NT2/D1 (cell line): ENCODE data around the gene MPRIP.

ENCODE experiments used
- DNase-seq: peaks from one replicate; pipeline ENCODE4 v3.0.0-alpha.2; 2011; ENCODE audit warnings: low read depth, low spot score
- H3K27me3 ChIP-seq: 2 replicates; pipeline ENCODE4 v1.6.0; 2011; ENCODE audit warnings: mild to moderate bottlenecking; ENCODE audit not compliant: insufficient read length, insufficient read depth
- H3K36me3 ChIP-seq: 2 replicates; pipeline ENCODE4 v1.6.1; 2011; ENCODE audit warnings: mild to moderate bottlenecking, low read length, mixed read lengths; ENCODE audit not compliant: insufficient read depth, insufficient read length
- H3K4me1 ChIP-seq: 2 replicates; pipeline ENCODE4 v1.5.1; 2011; ENCODE audit not compliant: insufficient read depth, insufficient read length
- H3K4me3 ChIP-seq: 2 replicates; pipeline ENCODE4 v1.5.1; 2011; ENCODE audit warnings: low read depth; ENCODE audit not compliant: insufficient read length
- H3K9ac ChIP-seq: 2 replicates; pipeline ENCODE4 v1.6.0; 2011; ENCODE audit warnings: low read depth; ENCODE audit not compliant: insufficient read length
- H3K9me3 ChIP-seq: 2 replicates; pipeline ENCODE4 v1.5.1; 2011; ENCODE audit warnings: mild to moderate bottlenecking, low read length; ENCODE audit not compliant: insufficient read depth
- SUZ12 ChIP-seq: IDR thresholded peaks from 2 replicates; pipeline ENCODE4 v1.6.1; 2011; ENCODE audit not compliant: insufficient read length, insufficient read depth; ENCODE audit errors: extremely low read depth
- YY1 ChIP-seq: IDR thresholded peaks from 2 replicates; pipeline ENCODE4 v1.6.1; 2011; ENCODE audit not compliant: insufficient read length, insufficient read depth
- ZNF274 ChIP-seq: IDR thresholded peaks from 2 replicates; pipeline ENCODE4 v1.6.1; 2011; ENCODE audit warnings: mild to moderate bottlenecking, low read depth, low read length

Gene MPRIP

DNA sequence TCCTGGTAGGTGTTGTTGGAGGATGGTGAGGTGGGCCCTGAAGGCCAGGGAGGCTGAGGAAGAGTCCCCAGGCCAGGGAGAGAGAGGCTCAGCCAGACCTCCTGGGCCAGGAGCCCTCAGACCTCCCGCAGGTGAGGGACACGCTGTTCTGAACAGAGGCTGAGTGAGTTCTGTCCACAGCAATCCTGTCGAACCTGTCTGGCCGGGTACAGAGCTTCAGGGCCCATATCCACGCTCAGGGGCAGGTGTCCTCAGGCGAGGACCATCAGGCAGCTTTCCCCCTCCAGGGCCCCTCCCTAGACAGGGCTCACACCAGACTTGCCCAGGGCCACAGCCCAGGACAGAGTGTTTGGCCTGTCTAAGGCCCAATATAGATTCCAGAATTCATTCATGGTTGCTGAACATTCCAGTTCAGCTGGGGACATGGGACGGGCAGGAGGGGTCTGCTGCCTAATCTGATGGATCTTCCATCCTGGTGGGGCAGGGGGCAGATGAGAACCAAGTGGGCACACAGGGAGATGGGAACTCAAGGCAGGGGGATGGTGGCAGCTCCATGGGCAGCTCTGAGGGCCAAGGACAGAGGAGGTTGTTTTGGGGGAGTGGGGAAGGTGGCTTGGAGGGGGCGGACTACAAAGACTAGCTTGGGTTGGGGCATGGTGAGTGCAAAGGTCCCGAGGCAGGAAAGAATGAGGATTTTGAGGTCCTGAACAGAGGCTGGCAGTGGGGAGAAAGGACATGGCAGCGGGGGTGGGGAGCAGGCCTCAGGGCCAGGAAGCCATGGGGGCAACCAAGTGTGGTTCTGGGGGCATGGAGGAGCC lies 23.4 kb upstream of the MPRIP start:
- H3K36me3 ChIP-seq, result no peaks in the 10 kb centered on the region
- H3K27me3 ChIP-seq, result no peaks in the 10 kb centered on the region
- DNase-seq, result no peak
- no peaks in the 10 kb centered on the region for H3K9me3 ChIP-seq
- no peak for TF ChIP-seq ZNF274
- H3K4me1 ChIP-seq, result peaks cover 4% of the 10 kb centered on the region
- H3K9ac ChIP-seq, result no peak overlapping the region
- H3K4me3 ChIP-seq, result no peak overlapping the region

DNA sequence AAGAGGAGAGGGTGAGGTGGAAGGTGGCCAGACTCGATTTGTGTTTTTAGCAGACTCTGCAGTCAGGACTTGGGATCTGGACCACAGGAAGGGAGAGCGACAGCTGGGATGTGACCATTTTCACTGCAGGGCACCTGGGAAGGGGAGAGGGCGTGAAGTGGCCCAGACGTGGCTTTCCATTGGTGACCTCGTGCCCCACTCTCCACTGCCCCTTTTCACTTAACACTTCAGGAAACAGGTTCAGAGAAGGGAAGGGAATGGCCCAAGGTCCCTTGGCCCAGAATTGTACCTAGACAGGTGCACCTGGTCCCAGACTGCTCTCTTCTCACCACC lies 22.9 kb upstream of the MPRIP start:
- Histone ChIP-seq H3K36me3 (no peaks in the 10 kb centered on the region), H3K4me1 (peaks cover 3% of the 10 kb centered on the region), H3K4me3 (no peak overlapping the region), H3K9me3 (no peaks in the 10 kb centered on the region), H3K9ac (no peak overlapping the region), H3K27me3 (no peaks in the 10 kb centered on the region)
- TF ChIP-seq SUZ12, result no peak
- TF ChIP-seq YY1, result no peak
- no peak for TF ChIP-seq ZNF274
- DNase-seq, result no peak

GRCh38 chr17:17019891-17020456 lies 22.3 kb upstream of the MPRIP start:
- Histone ChIP-seq H3K36me3 (no peaks in the 10 kb centered on the region), H3K9ac (no peak overlapping the region), H3K9me3 (no peaks in the 10 kb centered on the region), H3K4me1 (peaks cover 3% of the 10 kb centered on the region), H3K4me3 (no peak overlapping the region), H3K27me3 (no peaks in the 10 kb centered on the region)
- TF ChIP-seq ZNF274 (no peak), SUZ12 (no peak), YY1 (no peak)
- DNase-seq, result no peak

DNA sequence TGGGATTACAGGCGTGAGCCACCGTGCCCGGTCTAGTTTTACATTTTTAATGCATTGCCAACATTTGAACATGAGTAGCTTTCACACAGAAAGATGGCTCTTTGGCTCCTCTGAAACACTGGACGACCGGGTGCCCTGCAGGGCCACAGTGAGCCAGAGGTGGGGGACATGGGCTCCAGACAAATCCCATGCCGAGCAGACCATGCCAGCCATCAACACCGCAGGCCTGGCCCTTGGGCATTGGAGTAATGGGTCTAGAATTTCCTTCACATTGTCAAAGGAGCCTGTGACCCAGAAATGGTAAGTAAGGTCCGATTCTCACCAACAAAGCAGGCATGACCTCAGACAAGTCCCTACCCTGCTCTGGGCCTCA lies 21.4 kb upstream of the MPRIP start:
- Histone ChIP-seq H3K9me3 (no peaks in the 10 kb centered on the region), H3K4me3 (no peak overlapping the region), H3K4me1 (peaks cover 3% of the 10 kb centered on the region), H3K9ac (no peak overlapping the region), H3K27me3 (no peaks in the 10 kb centered on the region), H3K36me3 (no peaks in the 10 kb centered on the region)
- TF ChIP-seq YY1 (no peak), SUZ12 (no peak), ZNF274 (no peak)
- DNase-seq, result no peak

DNA sequence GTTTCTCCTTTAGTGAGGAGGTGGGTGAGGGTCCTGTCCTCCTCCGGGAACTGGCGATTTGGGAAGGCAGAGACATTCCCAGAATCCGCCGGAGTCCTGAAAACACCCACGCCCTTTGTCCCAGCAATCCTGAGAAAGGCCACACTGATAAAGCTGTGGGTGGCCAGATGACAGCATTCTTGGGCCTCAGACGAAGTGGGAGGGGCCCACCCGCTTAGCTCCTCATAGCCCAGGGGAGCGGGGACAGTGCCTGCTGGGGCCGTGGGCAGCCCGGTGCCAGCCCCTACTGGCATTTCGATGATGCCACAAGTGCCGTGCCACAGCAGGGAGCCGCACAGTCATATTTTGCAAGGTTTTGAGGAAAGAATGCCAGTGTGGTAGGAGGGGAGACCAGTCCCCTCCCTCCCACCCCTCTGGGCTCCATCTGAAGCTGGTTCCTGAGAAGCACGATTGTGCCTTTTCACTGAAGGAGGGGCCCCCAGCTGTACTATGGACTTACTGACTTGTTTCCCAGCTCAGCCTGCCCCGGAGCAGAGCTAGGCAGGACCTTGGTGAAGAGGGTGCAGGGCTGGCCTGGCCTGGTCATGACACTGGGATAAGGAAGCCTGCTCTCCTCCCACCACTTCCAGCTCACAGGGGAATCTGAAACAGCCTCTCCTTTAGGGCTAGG lies 20.9 kb upstream of the MPRIP start:
- Histone ChIP-seq H3K9me3 (no peaks in the 10 kb centered on the region), H3K4me3 (no peak overlapping the region), H3K9ac (no peak overlapping the region), H3K27me3 (no peaks in the 10 kb centered on the region), H3K4me1 (peaks cover 3% of the 10 kb centered on the region), H3K36me3 (no peaks in the 10 kb centered on the region)
- no peak for DNase-seq
- TF ChIP-seq YY1 (no peak), ZNF274 (no peak), SUZ12 (no peak)

DNA sequence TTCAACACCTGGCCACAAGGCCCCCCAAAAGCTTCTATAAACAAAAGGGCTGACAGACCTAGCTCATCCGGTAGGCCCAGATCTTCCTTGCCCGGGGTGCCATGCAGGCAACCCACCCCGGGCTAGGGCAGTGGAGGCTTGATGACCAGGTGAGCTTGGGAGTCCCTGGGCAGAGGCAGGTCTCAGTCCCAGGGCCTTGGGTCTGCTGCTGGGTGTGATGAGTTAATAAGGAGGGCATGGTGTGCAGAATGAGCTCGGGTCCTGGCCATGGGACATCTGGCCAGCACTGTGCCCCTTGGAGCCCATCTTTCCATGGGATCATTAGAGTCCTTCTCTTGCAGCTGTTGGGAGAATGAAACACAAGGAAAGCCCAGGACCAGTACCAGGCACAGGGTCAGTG lies 20.2 kb upstream of the MPRIP start:
- DNase-seq, result no peak
- Histone ChIP-seq H3K36me3 (no peaks in the 10 kb centered on the region), H3K4me3 (no peak overlapping the region), H3K27me3 (no peaks in the 10 kb centered on the region), H3K9me3 (no peaks in the 10 kb centered on the region), H3K9ac (no peak overlapping the region), H3K4me1 (peaks cover 3% of the 10 kb centered on the region)
- TF ChIP-seq ZNF274, result no peak
- no peak for TF ChIP-seq SUZ12
- no peak for TF ChIP-seq YY1

DNA sequence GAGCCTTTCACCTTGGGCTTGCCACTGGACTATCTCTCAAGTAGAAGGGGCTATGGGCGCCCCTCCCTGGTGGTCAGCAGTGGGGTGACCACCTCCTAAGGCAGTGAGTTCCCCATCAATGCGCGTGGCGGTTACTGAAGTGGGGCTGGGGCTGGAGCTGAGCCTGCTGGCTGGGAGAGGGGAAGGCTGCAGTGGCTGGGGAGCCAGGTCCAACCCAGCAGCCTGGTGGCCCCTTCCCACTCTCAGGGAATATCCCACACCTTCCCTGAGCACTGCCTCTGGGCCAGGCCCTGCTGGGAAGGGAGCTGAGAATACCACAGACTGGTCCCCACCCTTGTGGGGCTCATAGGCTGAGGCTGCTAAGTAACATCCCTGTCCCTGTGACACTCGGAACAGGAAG lies 19.8 kb upstream of the MPRIP start:
- TF ChIP-seq ZNF274 (no peak), SUZ12 (no peak), YY1 (no peak)
- H3K36me3 ChIP-seq, result no peaks in the 10 kb centered on the region
- peaks cover 4% of the 10 kb centered on the region for H3K4me1 ChIP-seq
- no peak overlapping the region for H3K9ac ChIP-seq
- DNase-seq, result no peak
- no peaks in the 10 kb centered on the region for H3K27me3 ChIP-seq
- no peak overlapping the region for H3K4me3 ChIP-seq
- no peaks in the 10 kb centered on the region for H3K9me3 ChIP-seq

DNA sequence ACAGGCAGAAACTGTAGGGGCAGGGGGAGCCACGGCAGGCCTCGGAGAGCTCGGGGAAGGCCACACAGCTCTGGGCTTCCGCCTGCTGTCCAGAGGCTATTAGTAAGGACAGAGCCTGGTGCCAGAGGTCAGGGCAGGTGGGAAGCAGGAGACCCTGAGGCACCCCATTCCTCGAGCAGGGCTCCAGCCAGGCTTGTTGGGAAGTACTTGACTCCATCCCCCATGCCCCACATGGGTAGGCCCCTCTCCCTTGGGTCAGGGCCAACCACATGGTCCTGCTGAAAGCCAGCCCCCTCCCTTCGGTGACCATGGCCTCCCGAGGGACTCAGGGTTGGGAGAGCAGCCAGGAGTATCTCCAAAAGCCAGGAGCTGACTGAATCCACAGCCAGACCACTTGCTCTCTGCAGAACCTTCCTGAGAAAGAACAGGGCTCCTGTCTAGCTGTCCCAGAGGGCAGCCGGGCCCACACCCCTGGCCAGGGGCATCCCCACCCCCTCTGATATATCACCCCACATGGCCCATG lies 17.4 kb upstream of the MPRIP start:
- DNase-seq, result no peak
- no peaks in the 10 kb centered on the region for H3K9me3 ChIP-seq
- H3K9ac ChIP-seq, result no peak overlapping the region
- H3K4me1 ChIP-seq, result peaks cover 15% of the 10 kb centered on the region
- no peak overlapping the region for H3K4me3 ChIP-seq
- H3K36me3 ChIP-seq, result no peaks in the 10 kb centered on the region
- no peaks in the 10 kb centered on the region for H3K27me3 ChIP-seq
- TF ChIP-seq ZNF274 (no peak), SUZ12 (no peak), YY1 (no peak)
